Ureter (tissue), 1 donor: Measurements from ENCODE around the gene OR2J1. TPM values are rescaled to one million over a fixed set of nuclear protein-coding genes. Genes with fewer than 3 reads are reported as not detected.

ENCODE experiments used
- total RNA-seq: library from RNA; stranded (reverse); gene quantifications from one replicate; pipeline ENCODE4 v1.2.4, GENCODE V29; 2023
- donor health status: DM: yes; HTN: yes; CAD: no.

OR2J1 gene
- total RNA-seq, 1 donor from 2014 or later: not detected

Other genes starting within 250 kb of the OR2J1 start
- gene TRIM27, start 175.5 kb upstream of the OR2J1 start, total RNA-seq: 85.2 TPM
- gene ZNF311, start 94.2 kb upstream of the OR2J1 start, total RNA-seq: 3.2 TPM
- not detected for gene OR2W1, start 54.3 kb upstream of the OR2J1 start, total RNA-seq
- gene OR2B3, start 12.2 kb upstream of the OR2J1 start, total RNA-seq: not detected
- not detected for gene OR2J3, start 8.6 kb downstream of the OR2J1 start, total RNA-seq
- not detected for gene OR2J2, start 71.4 kb downstream of the OR2J1 start, total RNA-seq
- not detected for gene OR14J1, start 202.2 kb downstream of the OR2J1 start, total RNA-seq